Measurements from ENCODE around the gene DNAJC16.

DNA sequence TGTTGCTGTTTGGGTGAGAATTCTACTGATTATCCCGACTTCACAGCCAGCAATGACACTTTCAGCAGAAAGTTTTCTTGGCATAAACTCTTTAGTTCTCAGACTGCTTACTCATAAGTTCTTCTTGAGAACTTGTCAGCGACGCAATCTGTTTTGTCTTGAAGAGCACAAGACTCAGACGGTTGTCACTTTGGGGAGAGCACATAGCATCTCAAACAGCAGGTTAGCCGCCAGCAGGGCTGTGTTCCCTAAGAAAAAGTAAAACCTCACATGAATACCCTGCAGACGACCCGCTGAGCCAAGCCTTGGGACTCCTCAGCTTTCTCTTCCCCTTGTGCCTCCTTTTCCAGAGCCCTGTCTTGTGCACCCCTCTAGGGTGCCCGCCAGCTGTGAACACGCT lies 46.8 kb downstream of the DNAJC16 start:
- TF ChIP-seq, protein P1, sequence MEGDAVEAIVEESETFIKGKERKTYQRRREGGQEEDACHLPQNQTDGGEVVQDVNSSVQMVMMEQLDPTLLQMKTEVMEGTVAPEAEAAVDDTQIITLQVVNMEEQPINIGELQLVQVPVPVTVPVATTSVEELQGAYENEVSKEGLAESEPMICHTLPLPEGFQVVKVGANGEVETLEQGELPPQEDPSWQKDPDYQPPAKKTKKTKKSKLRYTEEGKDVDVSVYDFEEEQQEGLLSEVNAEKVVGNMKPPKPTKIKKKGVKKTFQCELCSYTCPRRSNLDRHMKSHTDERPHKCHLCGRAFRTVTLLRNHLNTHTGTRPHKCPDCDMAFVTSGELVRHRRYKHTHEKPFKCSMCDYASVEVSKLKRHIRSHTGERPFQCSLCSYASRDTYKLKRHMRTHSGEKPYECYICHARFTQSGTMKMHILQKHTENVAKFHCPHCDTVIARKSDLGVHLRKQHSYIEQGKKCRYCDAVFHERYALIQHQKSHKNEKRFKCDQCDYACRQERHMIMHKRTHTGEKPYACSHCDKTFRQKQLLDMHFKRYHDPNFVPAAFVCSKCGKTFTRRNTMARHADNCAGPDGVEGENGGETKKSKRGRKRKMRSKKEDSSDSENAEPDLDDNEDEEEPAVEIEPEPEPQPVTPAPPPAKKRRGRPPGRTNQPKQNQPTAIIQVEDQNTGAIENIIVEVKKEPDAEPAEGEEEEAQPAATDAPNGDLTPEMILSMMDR (conservative IDR thresholded peaks at IDR 0.05; ENCODE audit: low read depth, low read length): no peak
- TF ChIP-seq POLR2A (IDR thresholded peaks at IDR 0.05; ENCODE audit: low read depth, low read length) (no peak), RAD21 (IDR thresholded peaks at IDR 0.05; ENCODE audit: low read length) (no peak), NFE2L2 (IDR thresholded peaks at IDR 0.05; ENCODE audit: low read depth, low read length) (no peak), CEBPB (IDR thresholded peaks at IDR 0.05; ENCODE audit: low read depth, low read length) (no peak), MXI1 (IDR thresholded peaks at IDR 0.05; ENCODE audit: borderline replicate concordance, low read depth, low read length) (no peak), RFX5 (IDR thresholded peaks at IDR 0.05; ENCODE audit: low read depth, low read length) (no peak), RCOR1 (IDR thresholded peaks at IDR 0.05; ENCODE audit: insufficient replicate concordance, low read length) (no peak), BHLHE40 (IDR thresholded peaks at IDR 0.05; ENCODE audit: low read depth, low read length) (no peak)

Data from IMR-90 (cell line).